Dermis microvascular lymphatic vessel endothelial cell (primary cell): ENCODE measurements around the gene EXO1. TPM values are rescaled to one million over a fixed set of nuclear protein-coding genes. Genes with fewer than 3 reads are reported as not detected.

Experiments
- DNase-seq, 2 donors: peaks; one replicate each; pipeline versions ENCODE4 v3.0.0 to v3.0.0-alpha.2; 2010; ENCODE audit warnings: low read depth in 2 of 2
- total RNA-seq: library from RNA; depleted of rRNA; stranded (reverse); fragments of >200 nt; gene quantifications from 2 replicates; pipeline ENCODE4 v1.2.1, GENCODE V29; 2014

EXO1 gene
- total RNA-seq, 1 donor from 2014 or later, result 8.0 TPM

- no peak for DNase-seq
These were observed 43.3 kb downstream of the EXO1 start for GRCh38 chr1:241891296-241891695.

DNA sequence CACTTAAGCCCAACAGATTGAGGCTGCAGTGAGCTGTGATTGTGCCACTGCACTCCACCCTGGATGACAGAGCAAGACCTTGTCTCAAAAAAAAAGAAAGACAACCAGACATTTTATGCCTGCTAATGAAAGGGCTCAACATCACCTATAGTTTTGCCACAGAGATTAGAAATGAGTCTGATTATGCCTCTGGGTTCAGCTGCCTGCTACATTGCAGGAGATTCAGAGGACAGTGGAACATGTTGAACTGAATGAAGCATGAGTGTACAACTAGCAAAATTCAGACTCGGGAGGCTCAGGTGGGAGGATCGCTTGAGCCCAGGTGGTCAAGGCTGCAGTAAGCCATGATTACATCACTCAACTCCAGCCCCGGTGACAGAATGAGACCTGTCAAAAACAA is 46.0 kb downstream of the EXO1 start:
- no peak for DNase-seq

- no peak for DNase-seq
These were observed 47.0 kb downstream of the EXO1 start for GRCh38 chr1:241895013-241895412.

GRCh38 chr1:241896670-241896962 is 48.6 kb downstream of the EXO1 start:
- DNase-seq, result no peak

DNA sequence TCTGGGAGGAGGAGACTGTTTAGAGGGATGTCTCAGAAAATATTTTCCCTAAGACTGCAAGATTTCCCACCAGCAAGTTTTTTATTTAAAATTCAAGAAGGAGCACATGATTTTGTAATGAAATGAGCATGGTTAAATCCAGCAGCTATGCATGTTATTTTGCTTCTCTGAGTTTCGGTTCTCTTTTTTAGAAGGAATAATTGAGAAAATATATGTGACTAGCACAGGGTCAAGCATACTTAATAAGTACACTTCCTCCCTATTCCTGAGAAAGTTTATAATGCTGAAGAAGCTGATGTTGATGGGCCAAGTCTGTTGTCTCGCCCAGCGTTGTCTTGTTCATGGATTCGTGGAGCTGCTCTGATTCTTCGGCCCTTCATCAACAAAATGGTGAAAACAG is 51.2 kb downstream of the EXO1 start:
- DNase-seq, result no peak

GRCh38 chr1:241900381-241900780 is 52.4 kb downstream of the EXO1 start:
- no peak for DNase-seq

- DNase-seq, result no peak
These were observed 54.5 kb downstream of the EXO1 start for GRCh38 chr1:241902391-241903065.

- no peak for DNase-seq
These were observed 68.2 kb downstream of the EXO1 start for GRCh38 chr1:241916196-241916595.

GRCh38 chr1:241917487-241917886 is 69.5 kb downstream of the EXO1 start:
- DNase-seq, result no peak

DNA sequence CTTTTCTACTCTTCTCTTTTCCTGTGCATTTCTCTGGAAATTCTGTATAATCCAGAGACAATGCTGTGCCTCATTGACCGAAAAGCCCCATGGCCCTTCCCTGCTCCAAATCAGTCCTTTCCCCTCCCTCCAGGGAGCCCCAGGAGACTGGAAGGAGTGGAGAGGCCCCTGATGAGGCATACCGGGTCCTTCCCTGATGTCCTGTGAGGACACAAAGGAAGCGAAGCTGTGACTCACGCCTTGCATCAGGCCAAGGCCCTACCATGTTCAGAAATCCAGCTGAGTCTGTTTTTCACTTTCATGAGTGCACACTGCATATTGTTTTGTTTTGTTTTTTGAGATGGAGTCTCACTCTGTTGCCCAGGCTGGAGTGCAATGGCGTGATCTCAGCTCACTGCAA is 70.9 kb downstream of the EXO1 start:
- peak in 1 of 2 donors; percentile 6 for DNase-seq

DNA sequence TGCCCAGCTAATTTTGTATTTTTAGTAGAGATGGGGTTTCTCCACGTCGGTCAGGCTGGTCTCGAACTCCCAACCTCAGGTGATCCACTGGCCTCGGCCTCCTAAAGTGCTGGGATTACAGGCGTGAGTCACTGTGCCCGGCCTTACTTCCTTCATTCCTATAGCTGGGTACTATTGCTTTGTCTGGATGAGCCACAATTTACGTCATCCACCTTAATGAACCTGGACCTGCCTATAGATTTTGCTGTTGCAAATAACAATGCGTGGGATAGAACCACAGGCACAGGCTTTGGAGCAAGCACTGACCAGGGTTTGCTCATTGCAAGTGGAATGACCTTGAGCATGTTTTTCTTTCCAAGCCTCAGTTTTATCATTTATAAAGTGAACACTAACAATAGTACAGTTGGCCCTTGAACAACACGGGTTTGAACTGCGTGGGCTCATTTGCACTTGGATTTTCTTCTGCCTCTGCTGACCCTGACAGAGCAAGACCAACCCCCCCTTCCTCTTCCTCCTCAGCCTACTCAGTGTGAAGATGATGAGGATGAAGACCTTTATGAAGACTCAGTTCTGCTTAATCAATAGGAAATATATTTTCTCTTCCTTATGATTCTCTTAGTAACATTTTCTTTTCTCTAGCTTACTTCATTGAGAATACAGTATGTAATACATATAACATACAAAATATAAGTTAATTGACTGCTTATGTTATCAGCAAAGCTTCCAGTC is 76.2 kb downstream of the EXO1 start:
- no peak for DNase-seq

DNA sequence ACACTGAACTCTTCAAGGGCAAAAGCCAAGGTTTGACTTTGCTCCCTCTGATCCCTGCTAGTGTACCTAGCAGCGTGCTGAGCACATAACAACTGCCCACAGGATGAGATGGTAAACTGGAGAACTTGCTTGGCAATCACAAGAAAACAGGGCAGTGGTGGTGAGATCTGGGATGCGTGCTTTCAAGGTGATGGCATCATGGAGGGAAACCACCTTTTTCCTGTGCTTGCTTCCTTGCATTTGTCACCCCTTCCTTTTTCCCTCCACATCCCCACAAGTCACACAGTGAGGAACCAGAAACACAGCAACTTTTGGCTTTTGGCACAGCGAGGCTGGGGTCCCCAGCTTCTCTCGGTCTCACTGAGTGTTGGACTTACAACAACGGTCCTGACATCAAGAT is 78.1 kb downstream of the EXO1 start:
- DNase-seq, result peak in 1 of 2 donors; percentile 18

GRCh38 chr1:241927321-241927720 is 79.3 kb downstream of the EXO1 start:
- DNase-seq, result no peak

DNA sequence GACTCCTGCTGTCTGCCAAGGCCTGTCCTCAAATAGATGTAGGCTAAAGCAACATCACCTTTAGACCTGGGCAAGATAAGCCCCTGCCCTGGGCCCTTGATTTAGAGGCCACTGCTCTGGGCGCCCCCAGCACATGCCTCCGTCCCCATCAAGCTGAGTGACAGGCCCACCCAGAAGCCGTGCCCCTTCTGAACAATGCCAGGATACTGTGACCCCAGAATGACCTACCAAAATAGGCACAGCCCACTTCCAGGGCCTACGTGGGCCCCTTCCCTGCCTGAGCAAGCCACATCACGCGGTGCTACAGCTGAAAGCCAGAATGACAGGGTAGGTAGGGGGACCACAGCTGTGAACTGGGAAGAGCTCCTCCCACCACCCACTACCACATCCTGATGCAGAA is 84.8 kb downstream of the EXO1 start:
- no peak for DNase-seq

DNA sequence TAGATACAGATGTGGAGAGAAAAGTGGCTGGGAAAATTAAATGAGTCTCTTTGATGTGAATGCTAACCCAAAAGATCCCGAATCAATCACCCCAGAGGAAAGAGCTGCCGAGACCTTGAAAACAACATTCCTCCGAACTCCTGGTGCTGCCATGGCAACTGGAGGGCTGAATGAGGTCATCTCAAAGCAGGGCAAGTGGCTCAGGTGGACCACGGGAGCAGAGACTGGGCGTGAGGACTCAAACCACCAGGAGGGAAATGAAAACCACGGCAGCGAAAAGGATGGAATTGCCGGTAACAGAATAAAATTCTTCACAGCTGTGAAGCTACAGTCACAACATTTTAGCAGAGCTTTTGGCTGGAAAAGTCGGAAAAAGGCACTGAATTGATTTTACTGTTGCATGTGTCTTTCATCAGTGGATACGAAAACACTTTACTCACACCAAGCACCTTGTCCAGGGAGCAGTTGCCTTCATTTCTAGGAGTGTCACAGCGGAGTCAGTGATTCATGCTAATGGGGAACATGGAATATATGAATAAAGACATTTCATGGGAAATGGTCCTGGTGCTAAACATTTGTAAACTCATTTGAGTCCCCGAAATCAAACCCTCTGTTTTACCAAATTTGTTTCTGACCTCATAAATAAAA is 86.3 kb downstream of the EXO1 start:
- no peak for DNase-seq

DNA sequence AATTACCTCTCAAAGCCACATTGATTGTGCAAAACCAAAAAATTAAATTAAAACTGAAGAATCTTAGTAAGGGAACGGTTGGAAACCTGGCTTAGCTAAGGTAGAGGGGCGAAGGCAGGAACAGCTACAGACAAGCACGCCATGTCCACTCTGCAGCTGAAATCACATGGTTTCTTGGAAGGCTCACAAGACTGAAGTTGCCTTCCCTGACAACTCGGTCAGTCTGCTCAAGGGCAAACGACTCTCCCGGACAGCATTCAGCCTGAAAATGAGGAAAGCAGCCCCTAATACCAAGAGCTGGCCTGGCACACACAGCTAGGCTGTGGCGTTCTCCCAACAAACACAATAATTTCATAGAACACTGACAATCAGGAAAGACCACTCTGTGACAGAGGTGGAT is 86.9 kb downstream of the EXO1 start:
- DNase-seq, result no peak

Other genes starting within 250 kb of the EXO1 start
- gene CHML, start 207.8 kb upstream of the EXO1 start, total RNA-seq, result 11.3 and 13.6 TPM in 2 replicates
- 12.1 and 12.7 TPM in 2 replicates for gene OPN3, start 207.8 kb upstream of the EXO1 start, total RNA-seq
- gene WDR64, start 195.9 kb upstream of the EXO1 start, total RNA-seq, result not detected in 2 replicates
- gene BECN2, start 109.6 kb downstream of the EXO1 start, total RNA-seq, result not detected in 2 replicates
- gene MAP1LC3C, start 150.9 kb downstream of the EXO1 start, total RNA-seq, result under 0.01 TPM in 1 of 2 replicates, not detected in the other